SK-N-MC (cell line): ENCODE data around the gene FJX1.

Experiments used
- EZH2 ChIP-seq: fragments of 200-600 bp; sonication (generic); IDR thresholded peaks from one replicate; pipeline ENCODE4 v1.6.1; 2017; ENCODE audit warnings: antibody characterized with exemption
- POLR2AphosphoS5 ChIP-seq: IDR thresholded peaks from 2 replicates; pipeline ENCODE4 v1.6.1; 2012; ENCODE audit warnings: mild to moderate bottlenecking, low read depth, low read length, borderline replicate concordance

DNA sequence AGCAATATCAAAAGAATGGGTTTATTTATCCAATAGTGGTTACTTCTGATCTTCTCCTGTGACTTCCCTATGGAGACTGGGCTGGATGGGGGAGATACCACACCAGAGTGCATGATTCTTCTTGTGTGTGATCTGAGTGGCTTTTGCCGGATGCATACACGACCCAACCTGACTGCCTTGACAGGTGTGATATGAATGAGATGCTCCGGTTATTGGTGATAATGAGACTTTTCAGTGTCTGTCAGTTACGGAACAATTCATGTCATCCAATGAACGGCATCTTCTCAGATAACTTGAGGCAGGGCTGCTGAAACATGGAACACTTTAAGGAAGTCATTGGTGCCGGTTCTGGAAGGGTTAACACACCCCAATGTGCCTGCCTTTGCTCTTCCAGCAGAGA is 17.7 kb downstream of the FJX1 start:
- TF ChIP-seq POLR2AphosphoS5 (no peak), EZH2 (no peak)
